GM12878 (cell line): ENCODE results near the gene PPP4C. TPM values are rescaled to one million over a fixed set of nuclear protein-coding genes. Genes with fewer than 3 reads are reported as not detected.
A peak's percentile ranks its signal among the peaks of the same experiment; 100 is the strongest.

ENCODE experiments used
- BCLAF1 ChIP-seq: fragments of 450-650 bp; IDR thresholded peaks from 2 replicates; pipeline ENCODE4 v1.6.1; 2017; ENCODE audit warnings: antibody characterized with exemption, mild to moderate bottlenecking, moderate library complexity
- CBFB ChIP-seq: IDR thresholded peaks from 2 replicates; pipeline ENCODE4 v1.6.1; 2016; ENCODE audit warnings: antibody characterized with exemption, low read depth
- CREB1 ChIP-seq: IDR thresholded peaks from 2 replicates; pipeline ENCODE4 v1.6.1; 2012; ENCODE audit warnings: low read depth, mild to moderate bottlenecking, inconsistent platforms
- CUX1 ChIP-seq: IDR thresholded peaks from 2 replicates; pipeline ENCODE4 v1.6.1; 2012; ENCODE audit warnings: improper control_type of control experiment, low read depth, low read length; ENCODE audit not compliant: insufficient replicate concordance
- GABPA ChIP-seq: IDR thresholded peaks from 2 replicates; pipeline ENCODE4 v1.6.1; 2014; ENCODE audit warnings: antibody characterized with exemption, low read depth, mild to moderate bottlenecking, inconsistent platforms
- HDAC6 ChIP-seq: fragments of 200-600 bp; sonication (generic); IDR thresholded peaks from one replicate; pipeline ENCODE4 v1.8.0; 2017; ENCODE audit warnings: antibody characterized with exemption; ENCODE audit not compliant: unreplicated experiment
- HSF1 ChIP-seq: fragments of 150-350 bp; IDR thresholded peaks from 2 replicates; pipeline ENCODE4 v1.6.1; 2014; ENCODE audit warnings: mild to moderate bottlenecking, low read depth, low read length
- LARP7 ChIP-seq: fragments of 450-650 bp; IDR thresholded peaks from 2 replicates; pipeline ENCODE4 v1.6.1; 2017; ENCODE audit warnings: mild to moderate bottlenecking
- MLLT1 ChIP-seq: fragments of 450-650 bp; IDR thresholded peaks from 2 replicates; pipeline ENCODE4 v1.6.1; 2016; ENCODE audit warnings: mild to moderate bottlenecking
- MTA2 ChIP-seq: fragments of 450-650 bp; IDR thresholded peaks from 2 replicates; pipeline ENCODE4 v1.6.1; 2016; ENCODE audit warnings: low read depth, mild to moderate bottlenecking, moderate library complexity
- MYC ChIP-seq: IDR thresholded peaks from 2 replicates; pipeline ENCODE4 v1.6.1; 2011; ENCODE audit warnings: mild to moderate bottlenecking, low read length, moderate library complexity, inconsistent platforms; ENCODE audit not compliant: insufficient read depth, insufficient replicate concordance, insufficient read length, severe bottlenecking
- POLR2A ChIP-seq: IDR thresholded peaks from 2 replicates; pipeline ENCODE4 v1.6.1; 2011; ENCODE audit warnings: low read depth, mild to moderate bottlenecking, low read length
- POU2F2 ChIP-seq: IDR thresholded peaks from 3 replicates; pipeline ENCODE4 v1.6.1; 2011; ENCODE audit warnings: low read depth, mild to moderate bottlenecking, low read length, borderline replicate concordance
- RFX5 ChIP-seq: IDR thresholded peaks from 2 replicates; pipeline ENCODE4 v1.6.1; 2011; ENCODE audit warnings: low read depth, low read length, improper control_type of control experiment
- SIN3A ChIP-seq: IDR thresholded peaks from 2 replicates; pipeline ENCODE4 v1.6.1; 2012; ENCODE audit warnings: low read depth, low read length, improper control_type of control experiment
- SPI1 ChIP-seq: IDR thresholded peaks from 2 replicates; pipeline ENCODE4 v1.6.1; 2011; ENCODE audit warnings: low read depth, mild to moderate bottlenecking, low read length, moderate library complexity, borderline replicate concordance; ENCODE audit not compliant: insufficient read depth
- STAT3 ChIP-seq: IDR thresholded peaks from 2 replicates; pipeline ENCODE4 v1.6.1; 2011; ENCODE audit warnings: low read depth, low read length, improper control_type of control experiment
- SUPT20H ChIP-seq: IDR thresholded peaks from 2 replicates; pipeline ENCODE4 v1.6.1; 2011; ENCODE audit warnings: low read depth, mild to moderate bottlenecking, low read length, moderate library complexity, borderline replicate concordance; ENCODE audit not compliant: control insufficient read depth
- YBX1 ChIP-seq: fragments of 450-650 bp; IDR thresholded peaks from 2 replicates; pipeline ENCODE4 v1.6.1; 2016; ENCODE audit warnings: antibody characterized with exemption
- ZNF217 ChIP-seq: fragments of 450-650 bp; IDR thresholded peaks from 2 replicates; pipeline ENCODE4 v1.6.1; 2017; ENCODE audit warnings: antibody characterized with exemption, mild to moderate bottlenecking
- polyA plus RNA-seq, 11 experiments: library from polyadenylated mRNA; depleted of rRNA in 4 of 11; unstranded in 6 of 11; stranded (reverse) in 5 of 11; fragments of >200 nt; fragmentation: Nextera tagmentation in 4 of 11; fragmentation: Illumina TruSeq in 1 of 11; extraction: Ambion mirVana in 4 of 11; extraction: Trizol in 1 of 11; gene quantifications; 1 replicate in 1 of 11; 2 replicates in 10 of 11; pipeline versions ENCODE4 v1.2.1 to v1.2.3, GENCODE V29; 2011 to 2016; ENCODE audit warnings: inconsistent platforms in 2 of 11, missing spikeins in 2 of 11, low read depth in 1 of 11
- total RNA-seq, 4 experiments: library from RNA; depleted of rRNA in 3 of 4; stranded (reverse); fragments of >200 nt in 3 of 4; fragmentation: Illumina TruSeq in 1 of 4; extraction: Trizol in 1 of 4; gene quantifications; 2 replicates each; pipeline versions ENCODE4 v1.2.1 to v1.2.3, GENCODE V29; 2013 to 2021

PPP4C gene
- total and polyA plus RNA-seq, 10 of the 15 experiments (the other 5 are each of a cell fraction or from before 2014, with no cell fraction given): 2.7 to 240 (median 124) TPM

GRCh38 chr16:30052671-30053372 lies 23.0 kb upstream of the PPP4C start (continued):
- TF ChIP-seq SIN3A: peak; percentile 96
- TF ChIP-seq POLR2A: peak; percentile 70
- no peak for TF ChIP-seq YBX1
- no peak for TF ChIP-seq BCLAF1
- peak; percentile 90 for TF ChIP-seq LARP7
- TF ChIP-seq CREB1: peak; percentile 59
- TF ChIP-seq MTA2: no peak
- TF ChIP-seq CBFB: peak; percentile 44; the same call in 1 of the 2 replicates
- TF ChIP-seq RFX5: peak; percentile 47; the same call in 1 of the 2 replicates
- TF ChIP-seq HDAC6: no peak
- TF ChIP-seq HSF1: no peak
- TF ChIP-seq SPI1: no peak; the same call in 1 of the 2 replicates
- TF ChIP-seq SUPT20H: no peak
- no peak for TF ChIP-seq GABPA
- TF ChIP-seq POU2F2: no peak
- no peak for TF ChIP-seq STAT3
- TF ChIP-seq CUX1: no peak
- no peak for TF ChIP-seq MYC
- no peak for TF ChIP-seq ZNF217
- TF ChIP-seq MLLT1: no peak
